Measurements from ENCODE around the gene KRT3.
"Not testable (repeated sequence)": the region's sequence is repeated elsewhere in the genome, so short reads cannot be mapped to it uniquely, and the experiment has no call there.

KRT3 gene

GRCh38 chr12:52759695-52760094 lies 36.2 kb downstream of the KRT3 start:
- ATAC-seq, result no peak

- no peak for ATAC-seq
These were observed 36.7 kb downstream of the KRT3 start for GRCh38 chr12:52759218-52759617.

- no peak for ATAC-seq
These were observed 38.3 kb downstream of the KRT3 start for GRCh38 chr12:52757449-52758176.

GRCh38 chr12:52756281-52756960 lies 39.5 kb downstream of the KRT3 start:
- no peak for ATAC-seq

- no peak for ATAC-seq
These were observed 40.4 kb downstream of the KRT3 start for GRCh38 chr12:52755533-52755932.

GRCh38 chr12:52754135-52754534 lies 41.8 kb downstream of the KRT3 start:
- ATAC-seq, result no peak

- ATAC-seq, result no peak
These were observed 42.6 kb downstream of the KRT3 start for GRCh38 chr12:52753283-52753682.

- no peak for ATAC-seq
These were observed 43.4 kb downstream of the KRT3 start for GRCh38 chr12:52752516-52752915.

GRCh38 chr12:52751795-52752194 lies 44.1 kb downstream of the KRT3 start:
- no peak for ATAC-seq

- not testable (repeated sequence) for ATAC-seq
These were observed 45.4 kb downstream of the KRT3 start for GRCh38 chr12:52750532-52750931.

- no peak for ATAC-seq
These were observed 46.1 kb downstream of the KRT3 start for GRCh38 chr12:52749827-52750226.

- ATAC-seq, result no peak
These were observed 47.3 kb downstream of the KRT3 start for GRCh38 chr12:52748578-52748977.

GRCh38 chr12:52745554-52745953 lies 50.4 kb downstream of the KRT3 start:
- no peak for ATAC-seq

- no peak for ATAC-seq
These were observed 51.3 kb downstream of the KRT3 start for GRCh38 chr12:52744493-52745156.

GRCh38 chr12:52742822-52743457 lies 53.0 kb downstream of the KRT3 start:
- no peak for ATAC-seq

GRCh38 chr12:52742196-52742580 lies 53.7 kb downstream of the KRT3 start:
- no peak for ATAC-seq

- ATAC-seq, result no peak
These were observed 54.3 kb downstream of the KRT3 start for GRCh38 chr12:52741375-52742195.

GRCh38 chr12:52740584-52740983 lies 55.3 kb downstream of the KRT3 start:
- no peak for ATAC-seq

- no peak for ATAC-seq
These were observed 56.0 kb downstream of the KRT3 start for GRCh38 chr12:52739963-52740362.

Measured in activated CD4-positive, CD25-positive, alpha-beta regulatory T cell treated with anti-CD3 and anti-CD28 coated beads, Interleukin-2, amount 50 U/mL, for 24 hours (primary cell).